Mesodermal cell (in vitro differentiated cells): ENCODE results near the gene SLC35G2.
A peak's percentile ranks its signal among the peaks of the same experiment; 100 is the strongest.
"Not testable (repeated sequence)": the region's sequence is repeated elsewhere in the genome, so short reads cannot be mapped to it uniquely, and the experiment has no call there.

ENCODE experiments used
- H3K27ac ChIP-seq: 2 replicates; pipeline ENCODE4 v1.7.0; 2013; ENCODE audit warnings: mild to moderate bottlenecking, low read depth, low read length, moderate library complexity; ENCODE audit not compliant: severe bottlenecking
- H3K36me3 ChIP-seq: 2 replicates; pipeline ENCODE4 v1.7.1; 2013; ENCODE audit warnings: mild to moderate bottlenecking, low read length, moderate library complexity; ENCODE audit not compliant: control insufficient read depth, insufficient read depth
- H3K4me1 ChIP-seq: one replicate; pipeline ENCODE4 v1.7.1; 2013; ENCODE audit warnings: mild to moderate bottlenecking, low read length; ENCODE audit not compliant: insufficient read depth, control insufficient read depth, poor library complexity, severe bottlenecking
- H3K4me3 ChIP-seq: 2 replicates; pipeline ENCODE4 v1.7.0; 2013; ENCODE audit warnings: low read length, control low read depth, mild to moderate bottlenecking; ENCODE audit not compliant: insufficient read depth, poor library complexity, severe bottlenecking; ENCODE audit errors: extremely low read depth
- H3K9me3 ChIP-seq: 2 replicates; pipeline ENCODE4 v1.7.1; 2013; ENCODE audit warnings: mild to moderate bottlenecking, low read length, moderate library complexity; ENCODE audit not compliant: control insufficient read depth
- WGBS, 2 experiments: methylation state at CpG; one replicate each; pipeline ENCODE4 v1.1.5; 2013; ENCODE audit warnings: missing lambda C conversion rate in 2 of 2; ENCODE audit not compliant: insufficient coverage in 2 of 2; 5-methylcytosine and 5-hydroxymethylcytosine counted together

Gene SLC35G2

GRCh38 chr3:136885357-136886213 lies 66.7 kb downstream of the SLC35G2 start:
- H3K9me3 ChIP-seq, result peaks cover 6% of the 10 kb centered on the region
- no peak overlapping the region for H3K4me3 ChIP-seq
- peaks cover 35% of the 10 kb centered on the region for H3K36me3 ChIP-seq
- WGBS, 2 experiments, result 90 to 94% methylated on average over 2 to 4 of the region's 5 CpGs
- no peak overlapping the region for H3K27ac ChIP-seq
- no peaks in the 10 kb centered on the region for H3K4me1 ChIP-seq

- H3K4me3 ChIP-seq, result no peak overlapping the region
- H3K9me3 ChIP-seq, result peaks cover 18% of the 10 kb centered on the region
- no peak overlapping the region for H3K27ac ChIP-seq
- 82 to 83% methylated on average over 19 to 21 of the region's 24 CpGs for WGBS, 2 experiments
- H3K36me3 ChIP-seq, result peaks cover 39% of the 10 kb centered on the region
- H3K4me1 ChIP-seq, result peaks cover 21% of the 10 kb centered on the region
These were observed 71.0 kb downstream of the SLC35G2 start for GRCh38 chr3:136889947-136890346.

- Histone ChIP-seq H3K4me3 (no peak overlapping the region), H3K36me3 (peaks cover 40% of the 10 kb centered on the region), H3K27ac (peak overlapping the region; percentile 92), H3K9me3 (peaks cover 18% of the 10 kb centered on the region), H3K4me1 (peaks cover 33% of the 10 kb centered on the region)
- WGBS, 2 experiments, result 0% methylated on average over 1 of the region's 2 CpGs
These were observed 73.3 kb downstream of the SLC35G2 start for GRCh38 chr3:136891934-136892855.

- Histone ChIP-seq H3K36me3 (peaks cover 31% of the 10 kb centered on the region), H3K4me1 (peaks cover 43% of the 10 kb centered on the region), H3K4me3 (no peak overlapping the region), H3K9me3 (peaks cover 18% of the 10 kb centered on the region), H3K27ac (peak overlapping the region; percentile 92)
- 52 to 100% methylated on average over 1 to 3 of the region's 5 CpGs for WGBS, 2 experiments
These were observed 75.0 kb downstream of the SLC35G2 start for GRCh38 chr3:136893848-136894443.

GRCh38 chr3:136897171-136897570 lies 78.2 kb downstream of the SLC35G2 start:
- Histone ChIP-seq H3K4me1 (peaks cover 47% of the 10 kb centered on the region), H3K9me3 (peaks cover 22% of the 10 kb centered on the region), H3K27ac (peak overlapping the region; percentile 8)
- not testable (repeated sequence) for H3K4me3 ChIP-seq, H3K36me3 ChIP-seq
- 40% methylated on average over 1 of the region's 1 CpG; no CpG with 5 or more reads in 1 of the 2 experiments for WGBS, 2 experiments

GRCh38 chr3:136898549-136898948 lies 79.6 kb downstream of the SLC35G2 start:
- peaks cover 27% of the 10 kb centered on the region for H3K9me3 ChIP-seq
- H3K4me3 ChIP-seq, result no peak overlapping the region
- peaks cover 7% of the 10 kb centered on the region for H3K36me3 ChIP-seq
- H3K27ac ChIP-seq, result peak overlapping the region; percentile 82
- 90 to 98% methylated on average over 4 of the region's 4 CpGs for WGBS, 2 experiments
- H3K4me1 ChIP-seq, result peaks cover 38% of the 10 kb centered on the region

- H3K9me3 ChIP-seq, result peaks cover 31% of the 10 kb centered on the region
- H3K27ac ChIP-seq, result peak overlapping the region; percentile 82
- peaks cover 10% of the 10 kb centered on the region for H3K36me3 ChIP-seq
- H3K4me3 ChIP-seq, result no peak overlapping the region
- WGBS, 2 experiments, result 63 to 100% methylated on average over 1 of the region's 2 CpGs
- H3K4me1 ChIP-seq, result peaks cover 36% of the 10 kb centered on the region
These were observed 80.0 kb downstream of the SLC35G2 start for GRCh38 chr3:136898954-136899353.

GRCh38 chr3:136899622-136900158 lies 80.8 kb downstream of the SLC35G2 start:
- Histone ChIP-seq H3K27ac (peak overlapping the region; percentile 82), H3K36me3 (peaks cover 10% of the 10 kb centered on the region), H3K4me3 (no peak overlapping the region), H3K9me3 (peaks cover 35% of the 10 kb centered on the region), H3K4me1 (peaks cover 28% of the 10 kb centered on the region)
- WGBS, 2 experiments, result 20% methylated on average over 1 of the region's 2 CpGs; no CpG with 5 or more reads in 1 of the 2 experiments

- WGBS, 2 experiments, result 80% methylated on average over 1 of the region's 1 CpG; no CpG with 5 or more reads in 1 of the 2 experiments
- peaks cover 35% of the 10 kb centered on the region for H3K9me3 ChIP-seq
These were observed 81.8 kb downstream of the SLC35G2 start for GRCh38 chr3:136900694-136901093.

GRCh38 chr3:136901391-136901790 lies 82.5 kb downstream of the SLC35G2 start:
- Histone ChIP-seq H3K4me1 (peaks cover 20% of the 10 kb centered on the region), H3K9me3 (peaks cover 35% of the 10 kb centered on the region), H3K27ac (no peak overlapping the region), H3K4me3 (no peak overlapping the region), H3K36me3 (peaks cover 17% of the 10 kb centered on the region)
- WGBS, 2 experiments, result no CpG with 5 or more reads among the region's 3 CpGs

More at GRCh38 chr3:136900694-136901093, 81.8 kb downstream of the SLC35G2 start:
- H3K4me1 ChIP-seq, result peaks cover 26% of the 10 kb centered on the region
- not testable (repeated sequence) for H3K27ac ChIP-seq, H3K4me3 ChIP-seq
- H3K36me3 ChIP-seq, result peaks cover 18% of the 10 kb centered on the region
